Activated CD4-positive, alpha-beta memory T cell treated with anti-CD3 and anti-CD28 coated beads for 36 hours (primary cell): ENCODE measurements around the gene SLC44A2. TPM values are rescaled to one million over a fixed set of nuclear protein-coding genes. Genes with fewer than 3 reads are reported as not detected.

Experiments used
- CTCF ChIA-PET: fragments of 350-600 bp; sonication (Branson Sonifier 250); formaldehyde crosslinking; loops from one replicate; lab custom pipeline; 2021; ENCODE audit warnings: antibody characterized with exemption, inconsistent platforms; lab: Charles Lee
- POLR2A ChIA-PET: fragments of 350-600 bp; sonication (Branson Sonifier 250); formaldehyde crosslinking; loops from one replicate; lab custom pipeline; 2021; ENCODE audit warnings: antibody characterized with exemption; lab: Charles Lee
- DNase-seq: peaks from one replicate; pipeline ENCODE4 v3.0.0-alpha.2; 2020
- H3K27ac Mint-ChIP-seq: one replicate; pipeline ENCODE4 v1.8.0; 2021; ENCODE audit warnings: mixed read lengths
- H3K27me3 Mint-ChIP-seq: one replicate; pipeline ENCODE4 v1.8.0; 2021; ENCODE audit warnings: mixed read lengths
- H3K36me3 Mint-ChIP-seq: one replicate; pipeline ENCODE4 v1.8.0; 2021; ENCODE audit warnings: mixed read lengths
- H3K4me1 Mint-ChIP-seq: one replicate; pipeline ENCODE4 v1.8.0; 2021; ENCODE audit warnings: low read depth, mixed read lengths
- H3K4me3 Mint-ChIP-seq: one replicate; pipeline ENCODE4 v1.8.0; 2021; ENCODE audit warnings: mild to moderate bottlenecking, mixed read lengths
- H3K9me3 Mint-ChIP-seq: one replicate; pipeline ENCODE4 v1.8.0; 2021; ENCODE audit warnings: mixed read lengths
- intact Hi-C: fragments of 100-400 bp; cut with micrococcal nuclease; formaldehyde crosslinking; loops from one replicate; pipeline ENCODE4 v1.15.1; 2023
- total RNA-seq, 2 experiments: library from RNA; stranded (reverse); gene quantifications; one replicate each; pipeline ENCODE4 v1.2.3, GENCODE V29; 2021

The SLC44A2 gene
- total RNA-seq, 2 experiments from 2014 or later, result 89.3 to 94.6 TPM

- peaks cover 5% of the 10 kb centered on the region for H3K36me3 Mint-ChIP-seq
- H3K27ac Mint-ChIP-seq, result no peak overlapping the region
Measured at GRCh38 chr19:10617409-10618121, 7.8 kb upstream of the SLC44A2 start.

GRCh38 chr19:10618846-10619245 lies 6.5 kb upstream of the SLC44A2 start:
- no peaks in the 10 kb centered on the region for H3K9me3 Mint-ChIP-seq
- H3K4me3 Mint-ChIP-seq, result no peak overlapping the region
- CTCF ChIA-PET, result no interaction called here
- H3K4me1 Mint-ChIP-seq, result peaks cover 30% of the 10 kb centered on the region
- intact Hi-C loops, result no loop called here
- H3K27ac Mint-ChIP-seq, result no peak overlapping the region
- no peaks in the 10 kb centered on the region for H3K27me3 Mint-ChIP-seq
- DNase-seq, result no peak
- H3K36me3 Mint-ChIP-seq, result peaks cover 5% of the 10 kb centered on the region
- POLR2A ChIA-PET, result no interaction called here

More at GRCh38 chr19:10617409-10618121, 7.8 kb upstream of the SLC44A2 start:
- POLR2A ChIA-PET, result no interaction called here
- H3K4me3 Mint-ChIP-seq, result no peak overlapping the region
- DNase-seq, result no peak
- intact Hi-C loops, result no loop called here
- H3K27me3 Mint-ChIP-seq, result no peaks in the 10 kb centered on the region
- CTCF ChIA-PET, result interaction anchor here (1.1 to 2.8 kb wide), 3 partner anchors 27 to 37 kb away, joined by 3 to 11 read pairs (median 10); no protein-coding TSS in a partner anchor
- H3K4me1 Mint-ChIP-seq, result peaks cover 30% of the 10 kb centered on the region
- H3K9me3 Mint-ChIP-seq, result no peaks in the 10 kb centered on the region

GRCh38 chr19:10620786-10621185 lies 4.6 kb upstream of the SLC44A2 start:
- Mint-ChIP-seq H3K27me3 (no peaks in the 10 kb centered on the region), H3K4me1 (peaks cover 30% of the 10 kb centered on the region), H3K9me3 (no peaks in the 10 kb centered on the region), H3K4me3 (no peak overlapping the region), H3K27ac (no peak overlapping the region), H3K36me3 (peaks cover 4% of the 10 kb centered on the region)
- intact Hi-C loops, result no loop called here
- no peak for DNase-seq
- POLR2A ChIA-PET, result no interaction called here
- CTCF ChIA-PET, result interaction anchor here (0.6 to 2.0 kb wide), 3 partner anchors 39 to 130 kb away, joined by 4 to 8 read pairs (median 4); no protein-coding TSS in a partner anchor

- Mint-ChIP-seq H3K27me3 (no peaks in the 10 kb centered on the region), H3K27ac (no peak overlapping the region), H3K4me3 (no peak overlapping the region), H3K36me3 (peaks cover 8% of the 10 kb centered on the region), H3K4me1 (peaks cover 26% of the 10 kb centered on the region), H3K9me3 (no peaks in the 10 kb centered on the region)
- intact Hi-C loops, result no loop called here
- ChIA-PET CTCF (interaction anchor here (1.5 to 1.7 kb wide), 2 partner anchors 41 to 235 kb away, joined by 3 to 4 read pairs; no protein-coding TSS in a partner anchor), POLR2A (no interaction called here)
- DNase-seq, result no peak
Measured at GRCh38 chr19:10621966-10622365, 3.4 kb upstream of the SLC44A2 start.

- peaks cover 19% of the 10 kb centered on the region for H3K36me3 Mint-ChIP-seq
- DNase-seq, result no peak
- ChIA-PET CTCF (interaction anchor here (2.2 kb wide), 1 partner anchor 20 kb away, joined by 5 read pairs; no protein-coding TSS in a partner anchor), POLR2A (no interaction called here)
- peaks cover 26% of the 10 kb centered on the region for H3K4me1 Mint-ChIP-seq
- no peaks in the 10 kb centered on the region for H3K27me3 Mint-ChIP-seq
- no peaks in the 10 kb centered on the region for H3K9me3 Mint-ChIP-seq
- no peak overlapping the region for H3K4me3 Mint-ChIP-seq
- H3K27ac Mint-ChIP-seq, result no peak overlapping the region
- intact Hi-C loops, result no loop called here
Measured at GRCh38 chr19:10624585-10624984, 768 bp upstream of the SLC44A2 start.

- no peak overlapping the region for H3K27ac Mint-ChIP-seq
- peaks cover 22% of the 10 kb centered on the region for H3K4me1 Mint-ChIP-seq
- ChIA-PET POLR2A (interaction anchor here (0.6 kb wide), 1 partner anchor 18 kb away, joined by 5 read pairs; no protein-coding TSS in a partner anchor), CTCF (interaction anchor here (0.6 to 3.3 kb wide), 3 partner anchors 19 to 935 kb away, joined by 4 to 13 read pairs (median 5); no protein-coding TSS in a partner anchor)
- intact Hi-C loops, result no loop called here
- H3K27me3 Mint-ChIP-seq, result no peaks in the 10 kb centered on the region
- peaks cover 16% of the 10 kb centered on the region for H3K36me3 Mint-ChIP-seq
- H3K4me3 Mint-ChIP-seq, result no peak overlapping the region
- no peaks in the 10 kb centered on the region for H3K9me3 Mint-ChIP-seq
- DNase-seq, result no peak
Measured at GRCh38 chr19:10625762-10626138, 397 bp downstream of the SLC44A2 start.

- Mint-ChIP-seq H3K36me3 (peaks cover 41% of the 10 kb centered on the region), H3K9me3 (no peaks in the 10 kb centered on the region), H3K27me3 (no peaks in the 10 kb centered on the region), H3K27ac (no peak overlapping the region), H3K4me1 (no peaks in the 10 kb centered on the region), H3K4me3 (no peak overlapping the region)
- intact Hi-C loops, result no loop called here
- POLR2A ChIA-PET, result no interaction called here
- DNase-seq, result no peak
- CTCF ChIA-PET, result no interaction called here
Measured at GRCh38 chr19:10631874-10632273, 6.5 kb downstream of the SLC44A2 start.

- no peak for DNase-seq
- no peaks in the 10 kb centered on the region for H3K27me3 Mint-ChIP-seq
- ChIA-PET CTCF (interaction anchor here (0.9 to 1.3 kb wide), 3 partner anchors 9 to 47 kb away, joined by 3 read pairs; no protein-coding TSS in a partner anchor), POLR2A (no interaction called here)
- H3K9me3 Mint-ChIP-seq, result no peaks in the 10 kb centered on the region
- intact Hi-C loops, result no loop called here
- H3K27ac Mint-ChIP-seq, result peak overlapping the region; percentile 5
- peaks cover 48% of the 10 kb centered on the region for H3K36me3 Mint-ChIP-seq
- no peak overlapping the region for H3K4me3 Mint-ChIP-seq
- peaks cover 5% of the 10 kb centered on the region for H3K4me1 Mint-ChIP-seq
Measured at GRCh38 chr19:10634430-10634829, 9.1 kb downstream of the SLC44A2 start.

GRCh38 chr19:10634963-10635362 lies 9.6 kb downstream of the SLC44A2 start:
- Mint-ChIP-seq H3K27ac (no peak overlapping the region), H3K36me3 (peaks cover 49% of the 10 kb centered on the region), H3K9me3 (no peaks in the 10 kb centered on the region), H3K27me3 (no peaks in the 10 kb centered on the region), H3K4me1 (peaks cover 5% of the 10 kb centered on the region), H3K4me3 (no peak overlapping the region)
- no peak for DNase-seq
- CTCF ChIA-PET, result interaction anchor here (0.9 to 1.5 kb wide), 4 partner anchors 8 to 54 kb away, joined by 3 to 4 read pairs (median 3); no protein-coding TSS in a partner anchor
- intact Hi-C loops, result no loop called here
- POLR2A ChIA-PET, result no interaction called here

GRCh38 chr19:10636304-10636972 lies 11.1 kb downstream of the SLC44A2 start:
- peaks cover 5% of the 10 kb centered on the region for H3K4me1 Mint-ChIP-seq
- intact Hi-C loops, result no loop called here
- H3K36me3 Mint-ChIP-seq, result peaks cover 48% of the 10 kb centered on the region
- H3K9me3 Mint-ChIP-seq, result no peaks in the 10 kb centered on the region
- ChIA-PET CTCF (interaction anchor here (1.5 kb wide), 1 partner anchor 56 kb away, joined by 4 read pairs; no protein-coding TSS in a partner anchor), POLR2A (interaction anchor here (0.6 kb wide), 1 partner anchor 25 kb away, joined by 4 read pairs; no protein-coding TSS in a partner anchor)
- no peak overlapping the region for H3K4me3 Mint-ChIP-seq
- no peak for DNase-seq
- no peaks in the 10 kb centered on the region for H3K27me3 Mint-ChIP-seq
- no peak overlapping the region for H3K27ac Mint-ChIP-seq

- ChIA-PET CTCF (interaction anchor here (0.6 to 0.8 kb wide), 2 partner anchors 22 to 57 kb away, joined by 3 to 5 read pairs; no protein-coding TSS in a partner anchor), POLR2A (interaction anchor here (0.8 kb wide), 1 partner anchor 520 kb away, joined by 3 read pairs; no protein-coding TSS in a partner anchor)
- Mint-ChIP-seq H3K4me1 (peaks cover 5% of the 10 kb centered on the region), H3K27me3 (no peaks in the 10 kb centered on the region), H3K36me3 (peaks cover 44% of the 10 kb centered on the region), H3K27ac (peak overlapping the region; percentile 54), H3K9me3 (no peaks in the 10 kb centered on the region), H3K4me3 (no peak overlapping the region)
- no peak for DNase-seq
- intact Hi-C loops, result no loop called here
Measured at GRCh38 chr19:10637894-10638293, 12.5 kb downstream of the SLC44A2 start.

- H3K4me1 Mint-ChIP-seq, result peaks cover 10% of the 10 kb centered on the region
- POLR2A ChIA-PET, result interaction anchor here (0.6 kb wide), 1 partner anchor 557 kb away, joined by 4 read pairs; no protein-coding TSS in a partner anchor
- H3K4me3 Mint-ChIP-seq, result no peak overlapping the region
- intact Hi-C loops, result no loop called here
- no peaks in the 10 kb centered on the region for H3K9me3 Mint-ChIP-seq
- no peak for DNase-seq
- H3K36me3 Mint-ChIP-seq, result peaks cover 44% of the 10 kb centered on the region
- CTCF ChIA-PET, result interaction anchor here (13.7 kb wide), 1 partner anchor 58 kb away, joined by 293 read pairs; no protein-coding TSS in a partner anchor
- H3K27ac Mint-ChIP-seq, result peak overlapping the region; percentile 4
- H3K27me3 Mint-ChIP-seq, result no peaks in the 10 kb centered on the region
Measured at GRCh38 chr19:10639836-10640235, 14.5 kb downstream of the SLC44A2 start.
